ENCODE data around the gene ZC3HAV1.

- TF ChIP-seq BHLHE40 (IDR thresholded peaks at IDR 0.05; ENCODE audit: borderline replicate concordance) (no peak), FOXA1 (IDR thresholded peaks at IDR 0.05) (no peak), SUZ12 (IDR thresholded peaks at IDR 0.05) (no peak), TARDBP (IDR thresholded peaks at IDR 0.05) (no peak), LEF1 (IDR thresholded peaks at IDR 0.05; ENCODE audit: borderline replicate concordance) (no peak), FOXM1 (IDR thresholded peaks at IDR 0.05; ENCODE audit: borderline replicate concordance) (no peak)
Observed at GRCh38 chr7:139075871-139076686, 33.4 kb downstream of the ZC3HAV1 start.

All from HEK293T (cell line).